ENCODE results near the gene CEP63.
"Not testable (repeated sequence)": the region's sequence is repeated elsewhere in the genome, so short reads cannot be mapped to it uniquely, and the experiment has no call there.

DNA sequence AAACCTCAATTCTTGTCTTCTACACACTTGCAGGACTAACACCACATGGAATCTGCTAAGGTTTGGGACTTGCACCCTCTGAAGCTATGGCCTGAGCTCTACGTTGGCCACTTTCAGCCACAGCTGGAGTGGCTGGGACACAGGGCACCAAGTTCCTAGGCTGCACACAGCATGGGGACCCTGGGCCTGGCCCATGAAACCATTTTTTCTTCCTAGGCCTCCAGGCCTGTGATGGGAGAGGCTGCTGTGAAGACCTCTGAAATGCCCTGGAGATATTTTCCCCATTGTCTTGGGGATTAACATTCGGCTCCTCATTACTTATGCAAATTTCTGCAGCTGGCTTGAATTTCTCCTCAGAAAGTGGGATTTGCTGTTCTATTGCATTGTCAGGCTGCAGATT is 84.0 kb downstream of the CEP63 start:
- TF ChIP-seq, protein P1, sequence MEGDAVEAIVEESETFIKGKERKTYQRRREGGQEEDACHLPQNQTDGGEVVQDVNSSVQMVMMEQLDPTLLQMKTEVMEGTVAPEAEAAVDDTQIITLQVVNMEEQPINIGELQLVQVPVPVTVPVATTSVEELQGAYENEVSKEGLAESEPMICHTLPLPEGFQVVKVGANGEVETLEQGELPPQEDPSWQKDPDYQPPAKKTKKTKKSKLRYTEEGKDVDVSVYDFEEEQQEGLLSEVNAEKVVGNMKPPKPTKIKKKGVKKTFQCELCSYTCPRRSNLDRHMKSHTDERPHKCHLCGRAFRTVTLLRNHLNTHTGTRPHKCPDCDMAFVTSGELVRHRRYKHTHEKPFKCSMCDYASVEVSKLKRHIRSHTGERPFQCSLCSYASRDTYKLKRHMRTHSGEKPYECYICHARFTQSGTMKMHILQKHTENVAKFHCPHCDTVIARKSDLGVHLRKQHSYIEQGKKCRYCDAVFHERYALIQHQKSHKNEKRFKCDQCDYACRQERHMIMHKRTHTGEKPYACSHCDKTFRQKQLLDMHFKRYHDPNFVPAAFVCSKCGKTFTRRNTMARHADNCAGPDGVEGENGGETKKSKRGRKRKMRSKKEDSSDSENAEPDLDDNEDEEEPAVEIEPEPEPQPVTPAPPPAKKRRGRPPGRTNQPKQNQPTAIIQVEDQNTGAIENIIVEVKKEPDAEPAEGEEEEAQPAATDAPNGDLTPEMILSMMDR (IDR thresholded peaks at IDR 0.05; ENCODE audit: poor library complexity): not testable (repeated sequence)
- not testable (repeated sequence) for TF ChIP-seq EZH2 (IDR thresholded peaks at IDR 0.05; ENCODE audit: borderline replicate concordance)

Data from hepatocyte (in vitro differentiated cells).